HG02870 (cell line): ENCODE results near the gene HRAS.
"Not testable (repeated sequence)": the region's sequence is repeated elsewhere in the genome, so short reads cannot be mapped to it uniquely, and the experiment has no call there.

Source experiments
- ATAC-seq: cut with Tn5 transposase; IDR thresholded peaks from one replicate; pipeline ENCODE4 v1.9.1; 2021; ENCODE audit warnings: mild to moderate bottlenecking, moderate library complexity; ENCODE audit not compliant: unreplicated experiment

The HRAS gene

GRCh38 chr11:534396-535209, 773 bp downstream of the HRAS start:
- no peak for ATAC-seq

GRCh38 chr11:533586-534395, 1.6 kb downstream of the HRAS start:
- ATAC-seq = no peak

GRCh38 chr11:532986-533585, 2.3 kb downstream of the HRAS start:
- ATAC-seq = no peak

- ATAC-seq = no peak
Measured at GRCh38 chr11:532527-532985, 2.8 kb downstream of the HRAS start.

GRCh38 chr11:531919-532526, 3.4 kb downstream of the HRAS start:
- ATAC-seq = no peak

- ATAC-seq = no peak
Measured at GRCh38 chr11:530960-531831, 4.2 kb downstream of the HRAS start.

- no peak for ATAC-seq
Measured at GRCh38 chr11:529728-530411, 5.5 kb downstream of the HRAS start.

GRCh38 chr11:528815-529727, 6.3 kb downstream of the HRAS start:
- ATAC-seq = no peak

GRCh38 chr11:528166-528814, 7.1 kb downstream of the HRAS start:
- no peak for ATAC-seq

DNA sequence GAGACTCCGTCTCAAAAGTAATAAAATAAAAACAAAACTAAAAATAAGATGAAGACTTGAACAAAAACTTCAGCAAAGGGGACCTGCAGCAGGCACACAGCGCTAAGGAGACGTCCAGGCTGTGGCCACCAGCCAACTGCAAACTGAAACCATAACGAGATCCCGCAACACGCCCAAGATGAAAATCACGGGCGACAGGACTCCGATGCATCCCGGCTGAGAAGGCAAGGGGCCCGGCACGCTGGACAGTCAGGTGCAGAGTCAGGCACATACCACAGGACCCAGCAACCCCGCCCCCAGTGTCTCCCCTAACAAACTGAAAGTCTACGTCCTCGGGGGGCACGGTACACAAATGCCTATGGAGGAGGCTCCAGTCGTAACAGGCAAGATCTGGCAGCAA, 9.2 kb downstream of the HRAS start:
- no peak for ATAC-seq

DNA sequence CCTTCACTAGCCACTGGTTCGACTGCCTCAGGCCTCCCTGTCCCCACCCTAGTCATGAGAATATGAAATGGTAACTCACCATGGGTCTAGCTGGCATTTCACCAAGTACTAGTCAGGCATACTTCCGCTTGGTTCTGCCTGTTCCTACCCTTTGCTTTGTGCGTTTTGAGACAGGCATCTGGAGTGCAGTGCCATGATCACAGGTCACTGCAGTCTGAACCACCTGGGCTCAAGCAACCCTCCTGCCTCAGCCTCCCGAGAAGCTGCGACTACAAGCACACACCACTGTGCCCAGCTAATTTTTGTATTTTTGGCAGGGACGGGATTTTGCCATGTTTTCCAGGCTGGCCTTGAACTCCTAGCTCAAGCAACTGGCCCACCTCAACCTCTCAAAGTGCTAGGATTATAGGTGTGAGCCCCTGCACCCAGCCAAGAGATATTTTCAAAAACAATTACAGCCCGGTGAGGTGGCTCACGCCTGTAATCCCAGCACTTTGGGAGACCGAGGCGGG, 14.1 kb downstream of the HRAS start:
- no peak for ATAC-seq

DNA sequence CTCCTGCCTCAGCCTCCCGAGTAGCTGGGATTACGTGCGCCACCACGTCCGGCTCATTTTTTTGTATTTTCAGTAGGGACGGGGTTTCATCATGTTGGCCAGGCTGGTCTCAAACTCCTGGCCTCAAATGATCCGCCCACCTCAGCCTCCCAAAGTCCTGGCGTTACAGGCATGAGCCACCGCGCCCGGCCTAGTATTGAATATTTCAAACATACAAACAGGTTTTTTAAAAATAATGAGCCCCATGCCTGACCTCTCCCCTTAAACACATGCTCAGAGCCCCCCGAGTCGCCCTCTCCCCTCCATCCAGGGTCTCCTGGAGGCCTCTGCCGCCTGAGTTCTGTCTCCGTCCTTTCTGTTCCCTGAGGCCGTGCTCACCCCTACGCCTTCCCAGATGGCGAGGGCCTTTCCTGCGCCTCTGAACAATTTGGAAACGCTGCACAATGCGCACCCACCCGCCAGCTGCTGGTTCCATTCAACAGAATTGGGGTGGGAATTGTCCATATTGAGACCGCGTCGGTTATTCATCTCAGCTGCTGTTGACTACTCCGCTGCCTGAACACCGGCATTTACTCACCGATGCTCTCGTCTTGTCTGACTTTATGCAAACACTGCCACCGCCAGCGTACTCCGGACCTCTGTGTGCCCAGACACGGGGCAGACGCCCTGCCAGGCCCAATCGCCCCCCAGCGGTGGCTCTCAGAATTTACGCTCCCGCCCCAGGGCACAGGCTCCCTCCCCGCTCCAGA, 14.8 kb downstream of the HRAS start:
- ATAC-seq = no peak

- ATAC-seq = no peak
Measured at GRCh38 chr11:518463-519202, 16.7 kb downstream of the HRAS start.

DNA sequence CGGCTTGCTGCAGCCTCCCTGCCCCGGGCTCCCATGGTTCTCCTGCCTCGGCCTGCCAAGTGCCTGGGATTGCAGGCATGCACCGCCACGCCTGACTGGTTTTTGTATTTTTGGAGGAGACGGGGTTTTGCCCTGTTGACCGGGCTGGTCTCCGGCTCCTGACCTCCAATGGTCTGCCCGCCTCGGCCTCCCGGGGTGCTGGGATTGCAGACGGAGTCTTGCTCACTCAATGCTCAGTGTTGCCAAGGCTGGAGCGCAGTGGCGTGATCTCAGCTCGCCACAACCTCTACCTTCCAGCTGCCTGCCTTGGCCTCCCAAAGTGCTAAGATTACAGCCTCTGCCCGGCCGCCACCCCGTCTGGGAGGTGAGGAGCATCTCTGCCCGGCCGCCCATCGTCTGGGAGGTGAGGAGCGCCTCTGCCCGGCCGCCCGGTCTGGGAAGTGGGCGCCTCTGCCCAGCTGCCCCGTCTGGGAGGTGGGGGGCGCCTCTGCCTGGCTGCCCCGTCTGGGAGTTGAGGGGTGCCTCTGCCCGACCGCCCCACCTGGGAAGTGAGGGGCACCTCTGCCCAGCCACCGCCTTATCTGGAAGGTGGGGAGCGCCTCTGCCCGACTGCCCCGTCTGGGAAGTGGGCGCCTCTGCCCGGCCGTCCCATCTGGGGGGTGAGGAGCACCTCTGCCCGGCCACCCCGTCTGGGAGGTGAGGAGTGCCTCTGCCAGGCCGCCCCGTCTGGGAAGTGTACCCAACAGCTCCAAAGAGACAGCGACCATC, 18.3 kb downstream of the HRAS start:
- not testable (repeated sequence) for ATAC-seq

- no peak for ATAC-seq
Measured at GRCh38 chr11:516400-516799, 19.0 kb downstream of the HRAS start.

DNA sequence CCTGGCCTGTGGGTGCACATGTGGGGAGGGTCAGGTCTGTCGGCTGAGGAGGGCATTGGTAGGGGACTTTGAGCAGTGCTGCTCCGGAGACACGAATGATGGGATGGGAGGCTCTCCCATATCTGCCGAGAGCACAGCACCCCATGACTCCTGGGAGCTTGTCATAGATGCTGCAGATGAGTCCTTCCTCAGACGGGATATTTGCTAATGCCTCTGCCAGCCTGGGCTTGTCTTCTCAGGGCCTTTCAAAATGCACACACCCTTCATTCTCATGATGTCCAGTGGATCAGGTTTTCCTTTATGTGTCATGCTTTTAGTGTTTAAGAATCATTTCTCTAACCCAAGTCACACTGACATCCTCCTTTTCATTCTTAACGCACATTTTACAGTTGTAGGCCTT, 20.2 kb downstream of the HRAS start:
- ATAC-seq = no peak
